Endothelial cell of umbilical vein (primary cell): ENCODE results near the gene METTL26. TPM values are rescaled to one million over a fixed set of nuclear protein-coding genes. Genes with fewer than 3 reads are reported as not detected.

Experiments used
- BruUV-seq: library from RNA; stranded (reverse); fragments of 400-500 nt; replicated peaks from 2 replicates; lab custom pipeline; 2021; lab: Mats Ljungman, UMichigan
- CTCF ChIA-PET: fragments of 300-600, 350-600 bp; sonication (Branson Sonifier 250); formaldehyde crosslinking; loops from one replicate; lab custom pipeline; 2021; ENCODE audit warnings: antibody characterized with exemption, inconsistent platforms; lab: Charles Lee
- POLR2A ChIA-PET: fragments of 300-600, 350-600 bp; sonication (Branson Sonifier 250); formaldehyde crosslinking; loops from one replicate; lab custom pipeline; 2021; ENCODE audit warnings: antibody characterized with exemption, inconsistent platforms; lab: Charles Lee
- DNase-seq: peaks from one replicate; pipeline ENCODE4 v3.0.0-alpha.2; 2011; ENCODE audit warnings: low read depth, low spot score
- FAIRE-seq: peaks from 2 replicates; lab custom pipeline; 2011; peaks lifted over from hg19 to GRCh38; lab: Jason Lieb, UNC
- H2AFZ ChIP-seq: 2 replicates; pipeline ENCODE4 v1.6.0; 2012; ENCODE audit warnings: low read depth, low read length, control low read depth, inconsistent platforms
- H3K27ac ChIP-seq: 2 replicates; pipeline ENCODE4 v1.5.1; 2011; ENCODE audit warnings: low read depth, mild to moderate bottlenecking, control low read depth, low read length, moderate library complexity; ENCODE audit not compliant: insufficient read depth
- H3K27me3 ChIP-seq, 2 experiments: 2 replicates each; pipeline versions ENCODE4 v1.6.0 to v1.6.1; 2011; ENCODE audit warnings: low read length in 2 of 2, mixed read lengths in 1 of 2; ENCODE audit not compliant: control insufficient read depth in 2 of 2, insufficient read depth in 2 of 2
- H3K36me3 ChIP-seq, 2 experiments: 2 replicates in 1 of 2; 3 replicates in 1 of 2; pipeline ENCODE4 v1.5.1; 2011; ENCODE audit warnings: low read length in 2 of 2, mild to moderate bottlenecking in 1 of 2, moderate library complexity in 1 of 2; ENCODE audit not compliant: control insufficient read depth in 2 of 2, insufficient read depth in 2 of 2; ENCODE audit errors: extremely low read depth in 1 of 2
- H3K4me1 ChIP-seq: 3 replicates; pipeline ENCODE4 v1.5.1; 2011; ENCODE audit warnings: mild to moderate bottlenecking, low read length; ENCODE audit not compliant: control insufficient read depth, insufficient read depth; ENCODE audit errors: extremely low read depth
- H3K4me2 ChIP-seq: 2 replicates; pipeline ENCODE4 v1.6.1; 2011; ENCODE audit warnings: low read length, control low read depth, mixed read lengths; ENCODE audit not compliant: insufficient read depth
- H3K4me3 ChIP-seq, 3 experiments: fragments of 200-600 bp in 1 of 3; sonication (generic), shearing (Covaris generic) in 1 of 3; replicated peaks in 1 of 3; 2 replicates each; pipeline ENCODE4 v1.5.1; 2011 to 2016; ENCODE audit warnings: control low read depth in 3 of 3, low read length in 3 of 3, mild to moderate bottlenecking in 2 of 3, inconsistent platforms in 1 of 3, low read depth in 1 of 3, moderate library complexity in 1 of 3; ENCODE audit not compliant: insufficient read depth in 1 of 3
- H3K79me2 ChIP-seq: 2 replicates; pipeline ENCODE4 v1.6.0; 2012; ENCODE audit warnings: low read length, inconsistent platforms; ENCODE audit not compliant: control insufficient read depth, insufficient read depth
- H3K9ac ChIP-seq: replicated peaks from 2 replicates; pipeline ENCODE3; 2011; ENCODE audit warnings: low read length, control low read depth; ENCODE audit not compliant: insufficient read depth; ENCODE audit errors: extremely low read depth
- H3K9me1 ChIP-seq: replicated peaks from 3 replicates; pipeline ENCODE4 v1.6.0; 2011; ENCODE audit warnings: mild to moderate bottlenecking, low read length; ENCODE audit not compliant: control insufficient read depth, insufficient read depth; ENCODE audit errors: extremely low read depth
- H3K9me3 ChIP-seq: replicated peaks from 2 replicates; pipeline ENCODE4 v1.5.1; 2012; ENCODE audit warnings: low read length, inconsistent platforms; ENCODE audit not compliant: control insufficient read depth, insufficient read depth
- H4K20me1 ChIP-seq: replicated peaks from 2 replicates; pipeline ENCODE3; 2011; ENCODE audit warnings: mild to moderate bottlenecking, low read length; ENCODE audit not compliant: control insufficient read depth, insufficient read depth; ENCODE audit errors: extremely low read depth
- EZH2 ChIP-seq: IDR thresholded peaks from 2 replicates; pipeline ENCODE4 v1.6.1; 2012; ENCODE audit warnings: borderline replicate concordance, low read depth, mild to moderate bottlenecking, moderate library complexity, low read length, inconsistent platforms; ENCODE audit not compliant: severe bottlenecking
- FOS ChIP-seq: IDR thresholded peaks from 2 replicates; pipeline ENCODE4 v1.6.1; 2011; ENCODE audit warnings: mild to moderate bottlenecking, low read length, moderate library complexity, borderline replicate concordance; ENCODE audit not compliant: insufficient read depth
- GATA2 ChIP-seq: IDR thresholded peaks from 2 replicates; pipeline ENCODE4 v1.7.0; 2011; ENCODE audit warnings: low read depth, mild to moderate bottlenecking, moderate library complexity, mixed read lengths, low read length; ENCODE audit not compliant: insufficient read length, insufficient read depth
- JUN ChIP-seq: IDR thresholded peaks from 2 replicates; pipeline ENCODE4 v1.6.1; 2011; ENCODE audit warnings: borderline replicate concordance, low read depth; ENCODE audit not compliant: insufficient read length, insufficient read depth
- MAX ChIP-seq: IDR thresholded peaks from 2 replicates; pipeline ENCODE4 v1.6.1; 2011; ENCODE audit not compliant: insufficient read depth, insufficient read length
- MYC ChIP-seq: IDR thresholded peaks from one replicate; pipeline ENCODE4 v1.6.1; 2011; ENCODE audit warnings: mild to moderate bottlenecking, low read depth, low read length
- POLR2A ChIP-seq: IDR thresholded peaks from 2 replicates; pipeline ENCODE4 v1.6.1; 2012; ENCODE audit warnings: low read depth, mild to moderate bottlenecking, control low read depth, low read length
- POLR2AphosphoS5 ChIP-seq: IDR thresholded peaks from 2 replicates; pipeline ENCODE4 v1.6.1; 2012; ENCODE audit warnings: low read depth, mild to moderate bottlenecking, control low read depth, low read length, moderate library complexity; ENCODE audit not compliant: insufficient read depth
- dilution Hi-C: fragments of 300-500 bp; cut with MboI; formaldehyde crosslinking; loops from one replicate; pipeline ENCODE4 v1.15.0; 2019; ENCODE audit warnings: low sequenced_read_pairs; ENCODE audit not compliant: extremely low pct_ligation_motif_present
- intact Hi-C: fragments of 100-400 bp; cut with micrococcal nuclease; formaldehyde crosslinking; loops from one replicate; pipeline ENCODE4 v1.10.0; 2022
- polyA plus RNA-seq, 4 experiments: library from polyadenylated mRNA; depleted of rRNA in 3 of 4; stranded (reverse) in 3 of 4; unstranded in 1 of 4; fragments of >200 nt; gene quantifications; 2 replicates each; pipeline versions ENCODE4 v1.2.1 to v1.2.3, GENCODE V29; 2011 to 2012; ENCODE audit warnings: missing spikeins in 1 of 4
- total RNA-seq: library from RNA; stranded (reverse); gene quantifications from 2 replicates; pipeline ENCODE4 v1.2.3, GENCODE V29; 2021
- TF ChIP-seq, protein P1 (sequence below), 2 donors: IDR thresholded peaks; 1 replicate in 1 of 2; 2 replicates in 1 of 2; pipeline ENCODE4 v1.5.1; 2011; ENCODE audit warnings: low read length in 2 of 2, mild to moderate bottlenecking in 2 of 2, moderate library complexity in 2 of 2, control low read depth in 1 of 2, inconsistent platforms in 1 of 2, low read depth in 1 of 2; ENCODE audit not compliant: insufficient read depth in 1 of 2; ENCODE audit errors: extremely low read depth in 1 of 2

The METTL26 gene
- total and polyA plus RNA-seq, 2 donors (not counting 3 experiments of a cell fraction or from before 2014, with no cell fraction given) = 114 to 138 TPM

GRCh38 chr16:671353-672131, 35.4 kb upstream of the METTL26 start:
- Histone ChIP-seq H3K9me3 (no peaks in the 10 kb centered on the region), H3K4me3 (no peak overlapping the region), H3K27me3 (no peaks in the 10 kb centered on the region), H3K79me2 (peaks cover 18% of the 10 kb centered on the region), H2AFZ (no peak overlapping the region), H3K36me3 (peaks cover 5 to 35% of the 10 kb centered on the region in 2 experiments), H3K9me1 (no peaks in the 10 kb centered on the region), H3K9ac (no peak overlapping the region), H4K20me1 (no peaks in the 10 kb centered on the region), H3K4me2 (no peak overlapping the region), H3K27ac (no peak overlapping the region), H3K4me1 (no peaks in the 10 kb centered on the region)
- ChIA-PET POLR2A (no interaction called here), CTCF (no interaction called here)
- DNase-seq (no peak), FAIRE-seq (no peak)
- TF ChIP-seq, protein P1, sequence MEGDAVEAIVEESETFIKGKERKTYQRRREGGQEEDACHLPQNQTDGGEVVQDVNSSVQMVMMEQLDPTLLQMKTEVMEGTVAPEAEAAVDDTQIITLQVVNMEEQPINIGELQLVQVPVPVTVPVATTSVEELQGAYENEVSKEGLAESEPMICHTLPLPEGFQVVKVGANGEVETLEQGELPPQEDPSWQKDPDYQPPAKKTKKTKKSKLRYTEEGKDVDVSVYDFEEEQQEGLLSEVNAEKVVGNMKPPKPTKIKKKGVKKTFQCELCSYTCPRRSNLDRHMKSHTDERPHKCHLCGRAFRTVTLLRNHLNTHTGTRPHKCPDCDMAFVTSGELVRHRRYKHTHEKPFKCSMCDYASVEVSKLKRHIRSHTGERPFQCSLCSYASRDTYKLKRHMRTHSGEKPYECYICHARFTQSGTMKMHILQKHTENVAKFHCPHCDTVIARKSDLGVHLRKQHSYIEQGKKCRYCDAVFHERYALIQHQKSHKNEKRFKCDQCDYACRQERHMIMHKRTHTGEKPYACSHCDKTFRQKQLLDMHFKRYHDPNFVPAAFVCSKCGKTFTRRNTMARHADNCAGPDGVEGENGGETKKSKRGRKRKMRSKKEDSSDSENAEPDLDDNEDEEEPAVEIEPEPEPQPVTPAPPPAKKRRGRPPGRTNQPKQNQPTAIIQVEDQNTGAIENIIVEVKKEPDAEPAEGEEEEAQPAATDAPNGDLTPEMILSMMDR (IDR thresholded peaks at IDR 0.05; ENCODE audit: extremely low read depth in 1 of 2, insufficient read depth in 1 of 2, low read depth in 1 of 2, low read length in 2 of 2) = no peak
- TF ChIP-seq GATA2 = no peak
- TF ChIP-seq JUN = no peak
- TF ChIP-seq MAX = no peak
- TF ChIP-seq FOS = no peak
- TF ChIP-seq MYC = no peak
- no peak for TF ChIP-seq POLR2A
- TF ChIP-seq POLR2AphosphoS5 = no peak
- no peak for TF ChIP-seq EZH2
- no TSS peak for BruUV-seq
- dilution Hi-C loops (no loop called here), intact Hi-C loops (no loop called here)
